SU-DHL-6 (cell line): ENCODE data around the gene CARD11.

Experiments used
- H2AFZ ChIP-seq: fragments of 200-600 bp; sonication (generic); 2 replicates; pipeline ENCODE4 v1.6.1; 2014; ENCODE audit warnings: low read depth, mild to moderate bottlenecking, moderate library complexity, mixed read lengths, antibody characterized with exemption, low read length; ENCODE audit not compliant: severe bottlenecking
- H3F3A ChIP-seq: fragments of 200-600 bp; shearing (Covaris generic); 2 replicates; pipeline ENCODE4 v1.6.0; 2016; ENCODE audit warnings: antibody characterized with exemption, mild to moderate bottlenecking; ENCODE audit not compliant: insufficient read depth
- H3K27ac ChIP-seq: fragments of 200-600 bp; sonication (generic); 2 replicates; pipeline ENCODE4 v1.5.1; 2016; ENCODE audit warnings: low read depth, mild to moderate bottlenecking, low read length, moderate library complexity, mixed read lengths
- H3K27me3 ChIP-seq: fragments of 200-600 bp; sonication (generic), shearing (Covaris generic); 2 replicates; pipeline ENCODE4 v1.6.0; 2014; ENCODE audit warnings: mild to moderate bottlenecking, low read length
- H3K36me3 ChIP-seq: fragments of 200-600 bp; sonication (generic); 2 replicates; pipeline ENCODE4 v1.6.1; 2014; ENCODE audit warnings: mild to moderate bottlenecking, low read length, mixed read lengths
- H3K4me2 ChIP-seq: fragments of 300-600, 200-600 bp; shearing (Covaris generic), sonication (generic); 2 replicates; pipeline ENCODE4 v1.6.0; 2014; ENCODE audit warnings: low read length, low read depth, mild to moderate bottlenecking; ENCODE audit not compliant: poor library complexity, severe bottlenecking
- H3K4me3 ChIP-seq: fragments of 200-600 bp; sonication (generic); 2 replicates; pipeline ENCODE4 v1.5.1; 2014; ENCODE audit warnings: antibody characterized with exemption, low read length, mild to moderate bottlenecking, mixed read lengths; ENCODE audit not compliant: insufficient read depth, poor library complexity, severe bottlenecking
- H3K79me2 ChIP-seq: fragments of 200-600 bp; sonication (generic); 2 replicates; pipeline ENCODE4 v1.6.1; 2014; ENCODE audit warnings: mild to moderate bottlenecking, low read length, moderate library complexity; ENCODE audit not compliant: insufficient read depth
- H3K9ac ChIP-seq: fragments of 200-600 bp; sonication (generic); 2 replicates; pipeline ENCODE4 v1.7.0; 2014; ENCODE audit warnings: mild to moderate bottlenecking, low read length
- H3K9me2 ChIP-seq: fragments of 200-600 bp; sonication (generic); replicated peaks from 2 replicates; pipeline ENCODE4 v1.6.1; 2014; ENCODE audit warnings: low read length; ENCODE audit not compliant: insufficient read depth
- H3K9me3 ChIP-seq: fragments of 200-600 bp; sonication (generic); 2 replicates; pipeline ENCODE4 v1.6.1; 2014; ENCODE audit warnings: low read length, mixed read lengths; ENCODE audit not compliant: insufficient read depth
- H4K20me1 ChIP-seq: fragments of 200-600 bp; sonication (generic); 2 replicates; pipeline ENCODE4 v1.6.1; 2014; ENCODE audit warnings: low read depth, mild to moderate bottlenecking, antibody characterized with exemption, low read length, moderate library complexity, mixed read lengths
- EZH2phosphoT487 ChIP-seq: fragments of 200-600 bp; sonication (generic), shearing (Covaris generic); conservative IDR thresholded peaks from 2 replicates; pipeline ENCODE4 v1.6.1; 2018; ENCODE audit warnings: mild to moderate bottlenecking, antibody characterized with exemption, low read length, moderate library complexity, mixed read lengths
- TF ChIP-seq, protein P1 (sequence below): fragments of 200-600 bp; sonication (generic); IDR thresholded peaks from one replicate; pipeline ENCODE4 v1.5.1; 2017; ENCODE audit warnings: antibody characterized with exemption, mild to moderate bottlenecking, low read length, moderate library complexity; ENCODE audit not compliant: insufficient read depth, poor library complexity, severe bottlenecking

The CARD11 gene

DNA sequence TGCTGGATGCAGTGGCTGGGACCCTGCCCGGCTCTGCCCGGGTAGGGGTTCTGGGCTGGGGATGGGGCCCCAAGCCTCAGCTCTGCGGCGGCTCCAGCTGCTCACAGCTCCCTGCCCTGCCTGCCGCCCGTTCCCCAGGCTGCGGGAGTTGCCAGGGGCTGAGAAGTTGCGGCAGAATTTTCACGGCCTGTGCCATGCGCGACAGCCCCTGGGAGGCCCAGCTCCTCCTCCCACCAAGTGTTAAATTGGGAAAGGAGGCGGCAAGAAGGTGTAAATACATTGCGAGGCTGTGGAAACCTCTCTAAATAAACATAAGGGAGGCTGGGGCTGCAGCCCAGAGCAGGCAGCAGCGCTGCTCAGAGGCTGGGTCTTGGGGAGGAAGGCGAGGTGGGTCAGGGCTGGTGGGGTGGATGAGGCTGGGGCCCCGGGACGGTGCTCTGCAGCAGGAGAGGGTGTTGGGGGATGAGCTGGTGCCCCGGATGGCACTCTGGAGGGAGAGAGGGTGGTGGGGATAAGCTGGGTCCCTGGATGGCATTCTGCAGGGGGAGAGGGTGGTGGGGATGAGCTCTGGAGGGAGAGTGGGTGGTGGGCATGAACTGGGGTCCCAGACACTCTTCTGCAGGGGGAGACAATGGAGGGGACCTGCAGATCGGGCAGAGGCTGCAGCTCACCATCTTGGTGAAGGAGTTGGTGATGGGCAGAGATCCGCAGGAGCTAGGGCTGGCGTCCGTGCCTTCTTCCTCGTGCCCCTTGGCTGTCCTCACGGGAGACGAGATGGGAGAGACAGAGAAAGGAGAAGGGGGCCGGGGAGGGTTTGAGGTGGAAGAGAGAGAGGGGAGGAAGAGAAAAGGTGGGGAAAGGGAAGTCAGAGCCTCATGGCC lies 114.1 kb downstream of the CARD11 start:
- no peak overlapping the region for H3K4me3 ChIP-seq
- H3K27me3 ChIP-seq = no peaks in the 10 kb centered on the region
- H2AFZ ChIP-seq = no peak overlapping the region
- TF ChIP-seq, protein P1, sequence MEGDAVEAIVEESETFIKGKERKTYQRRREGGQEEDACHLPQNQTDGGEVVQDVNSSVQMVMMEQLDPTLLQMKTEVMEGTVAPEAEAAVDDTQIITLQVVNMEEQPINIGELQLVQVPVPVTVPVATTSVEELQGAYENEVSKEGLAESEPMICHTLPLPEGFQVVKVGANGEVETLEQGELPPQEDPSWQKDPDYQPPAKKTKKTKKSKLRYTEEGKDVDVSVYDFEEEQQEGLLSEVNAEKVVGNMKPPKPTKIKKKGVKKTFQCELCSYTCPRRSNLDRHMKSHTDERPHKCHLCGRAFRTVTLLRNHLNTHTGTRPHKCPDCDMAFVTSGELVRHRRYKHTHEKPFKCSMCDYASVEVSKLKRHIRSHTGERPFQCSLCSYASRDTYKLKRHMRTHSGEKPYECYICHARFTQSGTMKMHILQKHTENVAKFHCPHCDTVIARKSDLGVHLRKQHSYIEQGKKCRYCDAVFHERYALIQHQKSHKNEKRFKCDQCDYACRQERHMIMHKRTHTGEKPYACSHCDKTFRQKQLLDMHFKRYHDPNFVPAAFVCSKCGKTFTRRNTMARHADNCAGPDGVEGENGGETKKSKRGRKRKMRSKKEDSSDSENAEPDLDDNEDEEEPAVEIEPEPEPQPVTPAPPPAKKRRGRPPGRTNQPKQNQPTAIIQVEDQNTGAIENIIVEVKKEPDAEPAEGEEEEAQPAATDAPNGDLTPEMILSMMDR = no peak
- no peak for TF ChIP-seq EZH2phosphoT487
- no peak overlapping the region for H3K4me2 ChIP-seq
- no peak overlapping the region for H3K27ac ChIP-seq
- no peaks in the 10 kb centered on the region for H3K9me2 ChIP-seq
- H3K9me3 ChIP-seq = no peaks in the 10 kb centered on the region
- H3K36me3 ChIP-seq = no peaks in the 10 kb centered on the region
- H3K79me2 ChIP-seq = no peaks in the 10 kb centered on the region
- no peak overlapping the region for H3K9ac ChIP-seq
- H3F3A ChIP-seq = no peaks in the 10 kb centered on the region
- no peaks in the 10 kb centered on the region for H4K20me1 ChIP-seq

GRCh38 chr7:2928613-2929311 lies 114.9 kb downstream of the CARD11 start:
- Histone ChIP-seq H2AFZ (no peak overlapping the region), H4K20me1 (no peaks in the 10 kb centered on the region), H3K9me3 (no peaks in the 10 kb centered on the region), H3F3A (no peaks in the 10 kb centered on the region), H3K4me3 (no peak overlapping the region), H3K27ac (no peak overlapping the region), H3K9ac (no peak overlapping the region), H3K4me2 (no peak overlapping the region), H3K36me3 (no peaks in the 10 kb centered on the region), H3K79me2 (no peaks in the 10 kb centered on the region), H3K27me3 (no peaks in the 10 kb centered on the region), H3K9me2 (no peaks in the 10 kb centered on the region)
- TF ChIP-seq, protein P1 = no peak
- TF ChIP-seq EZH2phosphoT487 = no peak

DNA sequence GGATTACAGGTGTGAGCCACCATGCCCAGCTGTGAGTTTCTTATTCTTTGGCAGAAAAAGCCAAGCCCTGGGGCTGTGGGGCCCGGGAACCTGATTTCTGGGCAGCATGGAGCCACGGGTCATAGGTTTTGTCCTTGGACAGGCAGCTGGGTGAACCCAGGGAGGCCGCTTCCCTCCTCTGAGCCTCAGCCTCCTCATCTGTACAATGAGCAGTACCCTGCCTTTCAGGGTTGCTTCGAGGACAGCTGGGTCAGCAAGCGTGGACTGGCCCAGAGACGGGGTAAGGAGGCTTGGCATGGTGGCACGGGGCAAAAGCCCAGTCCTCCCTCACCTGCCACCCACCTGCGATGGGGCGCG lies 115.4 kb downstream of the CARD11 start:
- Histone ChIP-seq H2AFZ (no peak overlapping the region), H3K9me3 (no peaks in the 10 kb centered on the region)

More for the DNA sequence above, 115.4 kb downstream of the CARD11 start:
- no peak overlapping the region for H3K4me2 ChIP-seq
- H4K20me1 ChIP-seq = no peaks in the 10 kb centered on the region
- no peak overlapping the region for H3K27ac ChIP-seq
- no peaks in the 10 kb centered on the region for H3K9me2 ChIP-seq
- no peaks in the 10 kb centered on the region for H3K36me3 ChIP-seq
- no peak overlapping the region for H3K9ac ChIP-seq
- no peaks in the 10 kb centered on the region for H3K79me2 ChIP-seq
- no peak overlapping the region for H3K4me3 ChIP-seq
- H3F3A ChIP-seq = no peaks in the 10 kb centered on the region
- H3K27me3 ChIP-seq = no peaks in the 10 kb centered on the region
- TF ChIP-seq EZH2phosphoT487 = no peak
- TF ChIP-seq, protein P1 = no peak
